ENCODE results near the gene BNIP3.
"Not testable (repeated sequence)": the region's sequence is repeated elsewhere in the genome, so short reads cannot be mapped to it uniquely, and the experiment has no call there.

Gene BNIP3

DNA sequence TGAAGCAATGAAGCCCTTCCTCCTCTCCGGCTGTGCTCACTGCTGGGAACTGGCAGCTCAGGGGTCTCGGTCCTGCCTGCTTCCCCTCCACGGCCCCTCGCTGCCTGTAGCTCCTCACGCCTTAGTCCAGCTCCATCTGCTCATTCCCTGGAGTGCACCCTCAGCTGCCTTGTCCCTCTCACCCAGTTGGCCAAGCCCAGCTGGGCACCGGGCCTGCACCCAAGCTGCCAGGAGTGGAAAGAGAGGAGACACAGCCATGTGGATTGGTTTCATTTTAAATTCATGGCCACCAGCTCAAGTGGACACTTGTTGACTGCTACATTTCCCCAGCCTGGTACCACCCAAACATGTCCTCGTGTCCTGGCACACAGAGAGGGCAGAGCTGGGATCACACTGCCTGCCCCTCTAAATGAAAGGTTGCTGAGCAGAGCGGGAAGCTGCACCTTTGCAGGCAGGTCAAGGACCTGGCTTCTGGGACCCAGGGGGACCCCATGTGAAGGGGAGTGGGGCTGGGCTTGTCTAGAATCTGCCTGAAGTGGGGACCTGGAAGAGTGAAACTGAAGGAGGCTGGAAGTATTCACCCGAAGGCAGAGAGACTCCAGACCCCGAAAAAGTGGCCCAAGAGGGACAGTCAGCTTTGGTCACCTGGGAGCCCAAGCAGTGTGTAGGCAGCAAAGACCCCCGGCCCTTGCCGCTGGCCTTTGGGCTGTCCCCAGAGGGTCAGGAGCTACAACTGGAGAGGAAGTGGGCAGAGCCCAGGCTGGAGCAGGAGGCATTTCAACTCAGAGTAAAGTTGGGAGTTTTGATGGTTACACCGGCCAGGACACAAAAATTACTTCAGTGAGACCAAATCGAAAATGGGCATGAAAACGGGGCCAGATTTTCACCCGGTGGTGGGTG is 15.0 kb upstream of the BNIP3 start:
- TF ChIP-seq, protein P1, sequence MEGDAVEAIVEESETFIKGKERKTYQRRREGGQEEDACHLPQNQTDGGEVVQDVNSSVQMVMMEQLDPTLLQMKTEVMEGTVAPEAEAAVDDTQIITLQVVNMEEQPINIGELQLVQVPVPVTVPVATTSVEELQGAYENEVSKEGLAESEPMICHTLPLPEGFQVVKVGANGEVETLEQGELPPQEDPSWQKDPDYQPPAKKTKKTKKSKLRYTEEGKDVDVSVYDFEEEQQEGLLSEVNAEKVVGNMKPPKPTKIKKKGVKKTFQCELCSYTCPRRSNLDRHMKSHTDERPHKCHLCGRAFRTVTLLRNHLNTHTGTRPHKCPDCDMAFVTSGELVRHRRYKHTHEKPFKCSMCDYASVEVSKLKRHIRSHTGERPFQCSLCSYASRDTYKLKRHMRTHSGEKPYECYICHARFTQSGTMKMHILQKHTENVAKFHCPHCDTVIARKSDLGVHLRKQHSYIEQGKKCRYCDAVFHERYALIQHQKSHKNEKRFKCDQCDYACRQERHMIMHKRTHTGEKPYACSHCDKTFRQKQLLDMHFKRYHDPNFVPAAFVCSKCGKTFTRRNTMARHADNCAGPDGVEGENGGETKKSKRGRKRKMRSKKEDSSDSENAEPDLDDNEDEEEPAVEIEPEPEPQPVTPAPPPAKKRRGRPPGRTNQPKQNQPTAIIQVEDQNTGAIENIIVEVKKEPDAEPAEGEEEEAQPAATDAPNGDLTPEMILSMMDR (IDR thresholded peaks at IDR 0.05; ENCODE audit: borderline replicate concordance, insufficient read depth, low read depth, low read length) = no peak
- no peak overlapping the region for H3K4me3 ChIP-seq (ENCODE audit: low read depth, low read length)

DNA sequence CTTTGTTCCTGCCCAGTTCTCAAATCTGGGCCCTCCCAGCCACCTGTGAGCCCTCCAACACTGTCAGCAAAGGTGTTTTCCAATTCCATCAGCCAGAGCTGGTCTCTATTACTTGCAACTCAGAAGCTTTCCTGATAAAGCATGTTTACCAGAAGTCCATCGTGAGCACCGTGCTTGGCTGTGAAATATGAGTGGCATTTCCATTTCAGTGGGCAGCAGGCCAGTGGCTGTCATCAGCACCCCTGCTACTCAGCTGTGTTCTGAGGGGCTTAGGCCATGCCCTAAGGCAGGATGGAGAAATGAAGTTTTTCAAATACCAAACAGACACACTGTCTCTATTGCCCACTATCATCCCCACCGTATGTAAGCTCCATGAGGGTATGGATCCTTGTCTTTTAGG is 12.7 kb upstream of the BNIP3 start:
- TF ChIP-seq, protein P1 (IDR thresholded peaks at IDR 0.05; ENCODE audit: borderline replicate concordance, insufficient read depth, low read depth, low read length) = no peak

DNA sequence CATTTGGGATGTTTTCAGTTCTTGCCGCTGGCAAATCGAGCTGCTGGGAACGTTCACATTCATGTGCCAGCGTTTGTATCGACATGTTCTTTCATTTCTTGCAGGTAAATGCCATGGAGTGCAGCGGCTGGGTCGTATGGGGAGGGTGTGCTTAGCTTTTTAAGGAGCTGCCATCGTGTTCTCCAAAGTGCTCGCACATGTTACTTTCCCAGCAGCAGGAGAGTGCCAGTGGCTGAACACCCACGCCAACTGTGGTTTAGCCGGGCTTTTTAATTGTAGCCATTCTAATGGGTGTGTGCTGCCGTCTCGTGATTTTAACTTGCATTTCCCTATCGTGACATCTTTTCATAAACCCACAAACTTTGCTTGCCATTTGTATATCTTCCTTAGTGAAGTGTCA is 11.6 kb upstream of the BNIP3 start:
- TF ChIP-seq, protein P1 (IDR thresholded peaks at IDR 0.05; ENCODE audit: borderline replicate concordance, insufficient read depth, low read depth, low read length) = no peak
- H3K4me3 ChIP-seq (ENCODE audit: low read depth, low read length) = no peak overlapping the region

More for the DNA sequence above, 12.7 kb upstream of the BNIP3 start:
- no peak overlapping the region for H3K4me3 ChIP-seq (ENCODE audit: low read depth, low read length)

DNA sequence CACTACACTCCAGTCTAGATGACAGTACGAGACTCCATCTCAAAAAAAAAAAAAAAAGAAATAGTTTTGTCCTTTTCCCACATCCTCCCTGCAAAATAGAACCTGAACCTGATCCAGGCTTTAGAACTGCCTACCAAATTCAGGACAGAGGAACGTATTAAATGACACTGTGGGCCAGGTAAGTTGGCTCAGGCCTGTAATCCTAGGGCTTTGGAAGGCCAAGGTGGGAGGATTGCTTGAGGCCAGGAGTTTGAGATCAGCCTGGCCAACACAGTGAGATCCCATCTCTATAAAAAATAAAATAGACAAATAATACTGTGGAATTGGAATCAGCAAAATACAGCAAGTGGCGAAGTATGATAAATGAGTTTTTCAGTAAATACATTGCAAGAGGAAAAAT is 10.0 kb upstream of the BNIP3 start:
- no peak overlapping the region for H3K4me3 ChIP-seq (ENCODE audit: low read depth, low read length)
- TF ChIP-seq, protein P1 (IDR thresholded peaks at IDR 0.05; ENCODE audit: borderline replicate concordance, insufficient read depth, low read depth, low read length) = no peak

DNA sequence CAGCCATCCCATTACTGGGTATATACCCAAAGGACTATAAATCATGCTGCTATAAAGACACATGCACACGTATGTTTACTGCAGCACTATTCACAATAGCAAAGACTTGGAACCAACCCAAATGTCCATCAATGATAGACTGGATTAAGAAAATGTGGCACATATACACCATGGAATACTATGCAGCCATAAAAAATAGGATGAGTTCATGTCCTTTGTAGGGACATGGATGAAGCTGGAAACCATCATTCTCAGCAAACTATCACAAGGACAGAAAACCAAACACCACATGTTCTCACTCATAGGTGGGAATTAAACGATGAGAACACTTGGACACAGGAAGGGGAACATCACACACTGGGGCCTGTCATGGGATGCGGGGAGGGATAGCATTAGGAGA is 6.1 kb upstream of the BNIP3 start:
- not testable (repeated sequence) for H3K4me3 ChIP-seq (ENCODE audit: low read depth, low read length)

DNA sequence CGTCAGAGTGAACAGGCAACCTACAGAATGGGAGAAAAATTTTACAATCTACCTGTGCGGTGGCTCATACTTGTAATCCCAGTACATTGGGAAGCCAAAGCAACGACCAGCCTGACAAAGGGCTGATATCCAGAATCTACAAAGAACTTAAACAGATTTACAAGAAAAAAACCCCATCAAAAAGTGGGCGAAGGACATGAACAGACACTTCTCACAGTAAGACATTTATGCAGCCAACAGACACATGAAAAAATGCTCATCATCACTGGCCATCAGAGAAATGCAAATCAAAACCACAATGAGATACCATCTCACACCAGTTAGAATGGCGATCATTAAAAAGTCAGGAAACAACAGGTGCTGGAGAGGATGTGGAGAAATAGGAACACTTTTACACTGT is 5.6 kb upstream of the BNIP3 start:
- not testable (repeated sequence) for H3K4me3 ChIP-seq (ENCODE audit: low read depth, low read length)

DNA sequence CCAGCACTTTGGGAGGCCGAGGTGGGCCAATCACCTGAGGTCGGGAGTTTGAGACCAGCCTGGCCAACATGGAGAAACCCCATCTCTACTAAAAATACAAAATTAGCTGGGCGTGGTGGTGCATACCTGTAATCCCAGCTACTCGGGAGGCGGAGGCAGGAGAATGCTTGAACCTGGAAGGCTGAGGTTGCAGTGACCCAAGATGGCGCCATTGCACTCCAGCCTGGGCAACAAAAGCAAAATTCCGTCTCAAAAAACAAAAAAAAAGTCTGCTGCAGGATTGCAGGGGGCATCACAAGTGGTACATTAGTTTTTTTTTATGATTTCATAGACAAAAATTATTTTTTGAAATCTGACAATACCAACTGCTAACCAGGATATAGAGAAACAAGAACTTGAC is 5.1 kb upstream of the BNIP3 start:
- H3K4me3 ChIP-seq (ENCODE audit: low read depth, low read length) = not testable (repeated sequence)

DNA sequence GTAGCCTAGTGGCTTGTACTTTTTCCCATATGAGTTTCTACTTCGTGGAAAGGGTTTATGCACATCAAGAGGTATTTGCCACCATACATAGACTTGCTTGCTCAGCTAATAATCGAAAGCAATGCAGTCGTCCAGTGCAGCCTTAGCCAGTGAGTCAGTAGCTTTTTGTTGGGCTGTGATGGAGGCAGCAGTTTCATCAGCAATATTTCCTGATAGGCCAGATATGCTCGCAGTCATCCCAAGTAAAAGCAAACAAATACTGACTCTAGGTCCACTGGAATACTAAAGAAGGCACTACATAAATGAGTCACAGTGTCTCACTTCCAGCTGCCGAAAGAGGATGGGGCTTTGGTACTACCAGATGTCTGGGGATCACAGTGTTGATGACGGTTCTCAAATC is 2.1 kb upstream of the BNIP3 start:
- H3K4me3 ChIP-seq (ENCODE audit: low read depth, low read length) = no peak overlapping the region
- TF ChIP-seq, protein P1 (IDR thresholded peaks at IDR 0.05; ENCODE audit: borderline replicate concordance, insufficient read depth, low read depth, low read length) = no peak

DNA sequence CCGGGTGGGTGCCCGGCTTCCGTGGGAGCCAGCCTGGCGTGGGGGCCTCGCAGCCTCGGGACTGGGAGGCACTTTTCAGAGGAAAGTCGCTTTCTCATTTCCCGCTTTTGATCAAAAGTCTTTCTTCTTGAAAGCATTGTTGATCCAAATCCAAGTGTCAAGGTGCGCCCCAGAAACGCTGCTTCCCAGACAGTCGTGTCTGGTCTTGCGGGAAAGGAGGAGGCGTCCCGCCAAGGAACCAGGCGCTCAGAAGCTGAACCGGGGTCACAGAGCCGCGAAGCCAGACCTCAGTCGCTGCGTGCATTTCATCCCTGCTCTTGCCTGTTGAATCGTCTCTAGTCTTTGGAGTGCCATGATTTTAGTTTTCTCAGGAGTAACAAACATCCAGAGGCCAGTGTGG is 1.1 kb upstream of the BNIP3 start:
- H3K4me3 ChIP-seq (ENCODE audit: low read depth, low read length) = peak overlapping the region; percentile 71
- TF ChIP-seq, protein P1 (IDR thresholded peaks at IDR 0.05; ENCODE audit: borderline replicate concordance, insufficient read depth, low read depth, low read length) = no peak
